ENCODE results near the gene KEL. TPM values are rescaled to one million over a fixed set of nuclear protein-coding genes. Genes with fewer than 3 reads are reported as not detected.

KEL gene
- total RNA-seq, 1 donor from 2014 or later = 1.6 TPM

DNA sequence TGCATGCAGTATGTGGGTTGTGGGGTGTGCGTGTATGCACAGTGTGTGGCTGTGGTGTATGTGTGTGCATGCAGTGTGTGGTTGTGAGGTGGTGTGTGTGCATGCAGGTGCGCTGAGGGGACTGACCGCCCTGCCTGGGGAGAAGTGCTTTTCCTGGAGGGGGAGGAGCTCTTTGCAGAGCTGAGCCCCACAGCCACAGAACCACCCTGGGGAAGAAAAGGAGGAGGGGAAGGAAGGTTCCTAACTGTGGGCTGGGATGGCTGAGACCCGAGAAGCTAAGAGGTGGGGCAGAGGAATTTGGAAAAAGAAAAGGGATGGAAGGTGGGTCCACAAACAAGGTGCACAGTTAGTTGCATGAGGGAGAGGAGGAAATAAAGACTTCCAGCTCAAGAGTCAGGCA is 28.5 kb downstream of the KEL start, which contains the start of gene TRPV5:
Gene TRPV5, minus strand, starts transcription at position 123 of the 400 bp plus-strand sequence. CDS start 287 bp downstream, outside the sequence.
- Histone ChIP-seq H3K9me3 (no peaks in the 10 kb centered on the region), H3K36me3 (no peaks in the 10 kb centered on the region), H3K4me1 (no peaks in the 10 kb centered on the region), H3K27me3 (ENCODE audit: low read depth) (no peaks in the 10 kb centered on the region), H3K27ac (no peak within 1 kb of the TSS), H3K4me3 (no peak within 1 kb of the TSS)
- intact Hi-C loops (cut with DNase I) = no loop called here
- no peak for ATAC-seq
- no peak for DNase-seq
- TF ChIP-seq, protein P1, sequence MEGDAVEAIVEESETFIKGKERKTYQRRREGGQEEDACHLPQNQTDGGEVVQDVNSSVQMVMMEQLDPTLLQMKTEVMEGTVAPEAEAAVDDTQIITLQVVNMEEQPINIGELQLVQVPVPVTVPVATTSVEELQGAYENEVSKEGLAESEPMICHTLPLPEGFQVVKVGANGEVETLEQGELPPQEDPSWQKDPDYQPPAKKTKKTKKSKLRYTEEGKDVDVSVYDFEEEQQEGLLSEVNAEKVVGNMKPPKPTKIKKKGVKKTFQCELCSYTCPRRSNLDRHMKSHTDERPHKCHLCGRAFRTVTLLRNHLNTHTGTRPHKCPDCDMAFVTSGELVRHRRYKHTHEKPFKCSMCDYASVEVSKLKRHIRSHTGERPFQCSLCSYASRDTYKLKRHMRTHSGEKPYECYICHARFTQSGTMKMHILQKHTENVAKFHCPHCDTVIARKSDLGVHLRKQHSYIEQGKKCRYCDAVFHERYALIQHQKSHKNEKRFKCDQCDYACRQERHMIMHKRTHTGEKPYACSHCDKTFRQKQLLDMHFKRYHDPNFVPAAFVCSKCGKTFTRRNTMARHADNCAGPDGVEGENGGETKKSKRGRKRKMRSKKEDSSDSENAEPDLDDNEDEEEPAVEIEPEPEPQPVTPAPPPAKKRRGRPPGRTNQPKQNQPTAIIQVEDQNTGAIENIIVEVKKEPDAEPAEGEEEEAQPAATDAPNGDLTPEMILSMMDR (IDR thresholded peaks at IDR 0.05) = no peak

DNA sequence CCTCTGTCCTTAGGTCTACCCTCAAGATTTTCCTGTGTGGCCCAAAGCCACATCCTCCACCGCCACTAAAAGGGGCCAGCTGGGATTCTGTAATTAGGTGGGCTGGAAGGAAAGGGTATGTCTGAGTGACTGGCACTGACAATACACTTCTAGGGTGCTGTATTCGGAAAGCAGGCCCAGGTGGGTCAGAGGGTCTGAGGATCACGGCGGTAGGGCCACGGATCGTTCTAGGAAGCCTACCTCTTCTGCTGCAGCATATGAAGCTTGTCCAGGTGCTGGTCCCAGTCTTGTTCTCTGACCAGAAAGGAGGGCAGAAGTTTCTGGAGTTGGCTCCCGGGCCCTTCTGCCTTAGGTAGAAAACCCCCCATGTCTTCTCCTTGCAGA is 29.1 kb downstream of the KEL start:
- no peak for DNase-seq
- Histone ChIP-seq H3K36me3 (no peaks in the 10 kb centered on the region), H3K27me3 (ENCODE audit: low read depth) (no peaks in the 10 kb centered on the region), H3K4me1 (no peaks in the 10 kb centered on the region), H3K27ac (no peak overlapping the region), H3K4me3 (no peak overlapping the region), H3K9me3 (no peaks in the 10 kb centered on the region)
- TF ChIP-seq, protein P1 (IDR thresholded peaks at IDR 0.05) = no peak
- intact Hi-C loops (cut with DNase I) = no loop called here
- ATAC-seq = no peak

DNA sequence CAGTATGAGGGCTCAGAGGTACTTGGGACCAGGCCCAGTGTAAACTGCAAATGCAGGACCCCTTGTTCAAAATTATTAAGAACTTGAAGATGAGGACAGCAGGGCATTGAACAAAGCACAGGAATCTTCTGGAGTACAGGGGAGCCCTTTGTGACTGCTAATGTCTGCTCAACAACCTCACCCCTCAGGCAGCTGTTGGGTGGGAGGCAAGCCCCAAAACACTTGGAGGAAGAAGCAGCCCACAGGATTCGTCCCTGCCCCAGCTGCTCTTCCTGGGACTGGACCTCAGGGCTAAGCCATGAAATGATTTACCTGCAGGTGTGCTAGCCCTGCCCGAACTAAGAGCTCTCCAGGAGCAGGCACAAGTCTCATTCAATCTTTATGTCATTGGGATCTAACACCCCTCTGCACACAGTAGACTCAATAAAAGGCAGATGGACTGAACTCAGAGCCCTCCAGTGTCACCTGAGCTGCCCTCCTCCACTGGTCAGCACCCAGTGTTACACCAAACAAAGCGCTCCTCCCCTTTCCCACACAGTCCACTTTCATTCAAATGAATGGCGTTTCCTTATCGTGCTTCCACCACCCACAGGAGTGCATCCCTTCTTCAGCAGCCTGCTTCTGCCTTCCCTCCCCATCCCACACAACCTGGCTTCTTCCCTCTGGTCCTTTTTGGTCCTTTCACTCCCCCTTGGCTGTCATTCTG is 29.6 kb downstream of the KEL start:
- H3K27me3 ChIP-seq (ENCODE audit: low read depth) = no peaks in the 10 kb centered on the region
- no peak for DNase-seq
- no peak overlapping the region for H3K27ac ChIP-seq
- no peaks in the 10 kb centered on the region for H3K36me3 ChIP-seq
- H3K4me1 ChIP-seq = no peaks in the 10 kb centered on the region
- H3K4me3 ChIP-seq = no peak overlapping the region
- TF ChIP-seq, protein P1 (IDR thresholded peaks at IDR 0.05) = no peak
- intact Hi-C loops (cut with DNase I) = no loop called here
- H3K9me3 ChIP-seq = no peaks in the 10 kb centered on the region
- no peak for ATAC-seq

DNA sequence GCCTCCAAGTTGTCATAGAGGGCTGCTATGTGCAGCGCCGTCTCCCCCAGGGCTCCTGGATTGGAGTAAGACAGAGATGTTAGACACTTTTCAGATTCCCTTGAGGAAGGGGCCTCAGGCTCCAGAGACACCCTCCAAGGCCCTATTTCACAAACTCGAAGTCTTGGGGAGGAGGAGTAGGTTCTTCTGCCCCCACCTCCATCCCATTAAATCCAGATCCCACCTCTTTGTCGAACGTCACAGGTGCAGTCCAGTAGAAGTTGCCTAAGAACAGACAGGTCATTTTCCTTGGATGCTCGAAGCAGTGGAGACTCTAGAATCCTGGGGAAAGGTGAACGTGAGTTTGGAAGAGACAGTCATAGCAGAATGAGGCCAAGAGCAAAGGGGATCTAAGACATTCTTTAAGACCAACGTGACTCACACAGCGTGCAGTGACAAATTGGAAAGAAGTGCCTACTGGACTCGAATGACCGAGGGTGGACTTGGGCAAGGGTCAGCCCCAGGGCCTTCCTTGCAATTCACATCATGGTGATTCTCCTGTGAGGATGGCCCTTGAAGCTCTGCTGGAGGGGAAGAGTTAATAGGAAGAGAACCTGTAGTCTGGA is 31.9 kb downstream of the KEL start:
- DNase-seq = no peak
- TF ChIP-seq, protein P1 (IDR thresholded peaks at IDR 0.05) = no peak

DNA sequence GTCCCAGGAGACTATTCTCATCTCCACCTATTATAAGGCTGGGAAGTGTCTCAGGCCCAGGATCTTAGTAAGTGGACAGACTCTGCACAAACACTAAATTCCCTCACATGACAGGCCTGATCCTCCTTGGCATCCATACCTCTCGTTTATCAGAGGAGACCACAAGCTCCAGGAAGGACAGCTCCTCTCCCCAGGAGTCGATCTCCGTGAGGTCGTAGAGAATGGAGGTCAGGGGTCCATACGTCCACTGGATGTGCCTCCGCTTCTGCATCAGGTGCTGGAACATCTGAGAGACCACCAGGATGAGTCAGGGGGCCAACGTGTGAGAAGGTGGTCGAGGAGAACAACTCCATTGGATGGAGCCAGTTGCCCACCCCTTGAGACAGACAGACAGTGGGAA is 34.2 kb downstream of the KEL start:
- DNase-seq (no peak), ATAC-seq (no peak)
- no peaks in the 10 kb centered on the region for H3K9me3 ChIP-seq
- TF ChIP-seq, protein P1 (IDR thresholded peaks at IDR 0.05) = no peak
- H3K4me1 ChIP-seq = no peaks in the 10 kb centered on the region
- intact Hi-C loops (cut with DNase I) = no loop called here
- H3K36me3 ChIP-seq = no peaks in the 10 kb centered on the region
- peak overlapping the region; percentile 58 for H3K27ac ChIP-seq
- no peaks in the 10 kb centered on the region for H3K27me3 ChIP-seq (ENCODE audit: low read depth)
- no peak overlapping the region for H3K4me3 ChIP-seq

More for the DNA sequence above, 31.9 kb downstream of the KEL start:
- H3K9me3 ChIP-seq = no peaks in the 10 kb centered on the region
- no peak overlapping the region for H3K4me3 ChIP-seq
- no peaks in the 10 kb centered on the region for H3K36me3 ChIP-seq
- no peaks in the 10 kb centered on the region for H3K4me1 ChIP-seq
- no peak for ATAC-seq
- intact Hi-C loops (cut with DNase I) = no loop called here
- no peaks in the 10 kb centered on the region for H3K27me3 ChIP-seq (ENCODE audit: low read depth)
- H3K27ac ChIP-seq = no peak overlapping the region
